ENCODE measurements around the gene CCDC12.

Gene CCDC12

DNA sequence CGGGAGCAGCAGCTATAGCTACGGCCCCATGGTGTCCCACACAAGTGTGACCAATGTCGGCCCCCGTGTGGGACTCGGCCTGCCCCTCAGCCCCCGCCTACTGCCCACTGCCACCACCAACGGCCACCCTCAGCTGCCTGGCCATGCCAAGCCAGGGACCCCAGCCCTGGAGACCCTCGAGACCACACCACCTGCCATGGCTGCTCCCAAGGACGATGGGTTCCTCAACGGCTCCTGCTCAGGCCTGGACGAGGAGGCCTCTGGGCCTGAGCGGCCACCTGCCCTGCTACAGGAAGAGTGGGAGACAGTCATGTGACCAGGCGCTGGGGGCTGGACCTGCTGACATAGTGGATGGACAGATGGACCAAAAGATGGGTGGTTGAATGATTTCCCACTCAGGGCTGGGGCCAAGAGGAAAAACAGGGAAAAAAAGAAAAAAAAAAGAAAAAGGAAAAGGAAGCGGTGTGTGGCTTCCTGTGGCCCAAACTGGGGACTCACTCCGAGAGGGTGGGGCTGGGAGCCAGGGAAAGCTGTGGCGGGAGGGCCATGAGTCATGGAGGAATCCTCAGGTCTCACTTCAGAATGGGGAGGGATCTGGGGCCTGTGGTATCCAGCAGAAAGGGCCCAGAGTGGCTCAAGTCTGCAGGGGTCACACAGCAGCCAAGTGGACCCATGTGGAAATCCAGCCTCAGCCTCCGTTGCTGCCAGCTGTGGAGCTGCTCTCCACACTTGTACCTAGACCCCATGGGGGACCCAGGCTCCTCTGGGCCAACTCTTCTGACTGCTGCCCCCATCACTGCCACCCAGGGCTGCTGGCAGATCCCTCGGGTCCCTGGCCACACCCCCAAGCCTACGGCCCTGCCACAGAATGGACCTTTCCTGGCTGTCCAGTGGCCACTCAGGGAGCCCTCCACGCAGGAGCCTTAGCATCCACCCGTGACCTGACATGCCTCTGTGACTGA is 72.9 kb downstream of the CCDC12 start:
- DNase-seq, result no peak

DNA sequence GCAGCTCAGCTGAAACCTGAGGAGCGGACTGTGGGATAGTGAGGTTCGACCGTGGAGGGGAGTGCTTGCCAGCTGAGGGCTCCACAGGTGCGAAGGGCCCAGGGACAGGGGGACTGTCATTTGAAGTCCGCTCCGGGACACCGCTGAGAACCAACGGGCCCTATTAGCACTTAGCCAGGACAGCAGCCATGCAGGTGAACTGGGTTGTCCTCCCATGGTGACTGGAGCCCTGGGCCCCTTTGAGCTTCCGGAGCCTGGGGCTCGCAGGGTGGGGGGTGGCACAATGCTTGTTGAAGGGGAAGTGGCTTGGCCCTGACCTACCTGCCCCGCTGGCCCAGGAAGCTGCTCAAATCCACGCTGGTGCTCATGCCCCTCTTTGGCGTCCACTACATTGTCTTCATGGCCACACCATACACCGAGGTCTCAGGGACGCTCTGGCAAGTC is 74.3 kb downstream of the CCDC12 start:
- DNase-seq, result no peak

GRCh38 chr3:46901591-46902187 is 74.9 kb downstream of the CCDC12 start:
- no peak for DNase-seq

GRCh38 chr3:46901061-46901460 is 75.5 kb downstream of the CCDC12 start:
- no peak for DNase-seq

GRCh38 chr3:46900356-46900755 is 76.2 kb downstream of the CCDC12 start:
- DNase-seq, result no peak

- no peak for DNase-seq
These were observed 76.6 kb downstream of the CCDC12 start for GRCh38 chr3:46900007-46900292.

- DNase-seq, result no peak
These were observed 77.2 kb downstream of the CCDC12 start for GRCh38 chr3:46899151-46900006.

- DNase-seq, result no peak
These were observed 78.0 kb downstream of the CCDC12 start for GRCh38 chr3:46898321-46899150.

DNA sequence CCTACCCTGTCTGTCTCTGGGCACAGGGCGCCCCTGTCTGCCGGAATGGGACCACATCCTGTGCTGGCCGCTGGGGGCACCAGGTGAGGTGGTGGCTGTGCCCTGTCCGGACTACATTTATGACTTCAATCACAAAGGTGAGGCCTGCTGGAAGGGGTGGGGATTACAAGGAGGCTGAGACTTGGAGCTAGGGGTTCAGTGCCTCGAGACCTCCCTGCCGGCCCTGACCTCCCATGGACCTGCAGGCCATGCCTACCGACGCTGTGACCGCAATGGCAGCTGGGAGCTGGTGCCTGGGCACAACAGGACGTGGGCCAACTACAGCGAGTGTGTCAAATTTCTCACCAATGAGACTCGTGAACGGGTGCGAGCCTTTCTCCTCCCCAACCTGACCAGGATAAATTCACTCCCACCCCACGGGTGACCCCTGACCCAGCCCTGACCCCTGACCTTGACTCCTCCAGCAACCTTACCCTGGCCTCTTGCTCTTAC is 78.7 kb downstream of the CCDC12 start:
- DNase-seq, result no peak

DNA sequence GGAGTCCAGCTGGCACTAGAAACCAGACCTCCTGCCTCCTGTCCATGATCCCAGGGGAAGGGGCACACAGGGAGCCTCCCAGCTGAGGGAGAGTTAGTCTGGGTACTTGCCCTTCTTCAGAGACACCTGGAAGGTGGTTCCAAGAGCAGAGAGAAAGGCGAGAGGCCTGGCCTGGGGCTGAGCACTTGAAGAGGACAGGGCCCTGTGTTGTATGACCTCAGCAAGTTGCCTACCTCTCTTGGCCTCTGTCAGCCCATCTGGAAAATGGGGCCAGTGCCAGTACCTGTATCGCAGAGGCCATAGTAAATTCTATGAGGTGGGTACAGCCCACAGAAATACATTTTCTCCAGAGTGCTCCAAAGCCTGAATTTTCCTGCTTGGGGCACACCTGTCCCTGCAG is 79.5 kb downstream of the CCDC12 start:
- no peak for DNase-seq

GRCh38 chr3:46896386-46896785 is 80.2 kb downstream of the CCDC12 start:
- DNase-seq, result no peak

- DNase-seq, result no peak
These were observed 80.8 kb downstream of the CCDC12 start for GRCh38 chr3:46895761-46896160.

GRCh38 chr3:46895204-46895660 is 81.3 kb downstream of the CCDC12 start:
- peak; percentile 80 for DNase-seq

- DNase-seq, result no peak
These were observed 82.3 kb downstream of the CCDC12 start for GRCh38 chr3:46894256-46894655.

DNA sequence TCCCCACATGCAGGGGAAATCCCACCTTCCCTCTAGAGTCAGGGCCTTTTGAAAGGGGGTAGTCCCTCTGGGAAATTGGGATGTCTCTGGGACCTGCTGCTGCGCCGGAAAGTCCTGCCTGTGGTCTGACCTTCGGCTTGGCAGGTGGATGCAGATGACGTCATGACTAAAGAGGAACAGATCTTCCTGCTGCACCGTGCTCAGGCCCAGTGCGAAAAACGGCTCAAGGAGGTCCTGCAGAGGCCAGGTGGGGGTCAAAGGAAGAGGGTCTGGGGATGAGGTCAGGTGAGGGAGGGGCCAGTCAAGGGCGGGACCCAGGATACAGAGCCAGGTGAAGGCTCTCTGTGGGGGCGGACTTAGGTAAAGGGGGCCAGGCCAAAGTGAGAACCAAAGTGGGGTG is 82.8 kb downstream of the CCDC12 start:
- no peak for DNase-seq

DNA sequence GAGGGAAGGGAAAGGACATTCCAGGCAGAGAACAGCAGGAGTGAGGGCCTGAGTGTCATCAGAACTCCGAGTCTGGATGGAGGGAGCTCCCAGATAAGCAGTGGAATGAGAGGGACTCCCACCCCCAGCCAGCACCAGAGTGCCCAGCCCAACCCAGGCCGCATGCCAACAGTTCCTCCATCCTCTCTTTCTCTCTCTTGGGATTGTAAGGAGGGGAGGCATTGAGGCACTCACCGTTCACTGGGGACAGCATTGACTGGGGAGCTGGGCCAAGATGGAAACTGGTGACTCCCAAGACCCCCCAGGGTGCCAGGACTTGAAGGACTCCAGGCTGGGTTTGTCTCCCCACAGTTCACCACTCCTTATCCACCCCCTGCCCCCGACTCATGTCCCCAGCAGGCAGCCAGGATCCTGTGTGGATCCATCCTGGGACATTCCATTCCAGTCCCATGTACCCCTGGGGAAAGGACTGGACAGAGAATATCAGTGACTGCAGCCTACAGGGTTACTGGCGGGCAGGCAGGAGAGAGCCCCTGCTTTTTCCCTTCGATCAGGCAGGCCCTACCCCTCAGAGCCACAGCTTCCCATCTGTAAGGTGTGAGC is 83.3 kb downstream of the CCDC12 start:
- DNase-seq, result no peak

DNA sequence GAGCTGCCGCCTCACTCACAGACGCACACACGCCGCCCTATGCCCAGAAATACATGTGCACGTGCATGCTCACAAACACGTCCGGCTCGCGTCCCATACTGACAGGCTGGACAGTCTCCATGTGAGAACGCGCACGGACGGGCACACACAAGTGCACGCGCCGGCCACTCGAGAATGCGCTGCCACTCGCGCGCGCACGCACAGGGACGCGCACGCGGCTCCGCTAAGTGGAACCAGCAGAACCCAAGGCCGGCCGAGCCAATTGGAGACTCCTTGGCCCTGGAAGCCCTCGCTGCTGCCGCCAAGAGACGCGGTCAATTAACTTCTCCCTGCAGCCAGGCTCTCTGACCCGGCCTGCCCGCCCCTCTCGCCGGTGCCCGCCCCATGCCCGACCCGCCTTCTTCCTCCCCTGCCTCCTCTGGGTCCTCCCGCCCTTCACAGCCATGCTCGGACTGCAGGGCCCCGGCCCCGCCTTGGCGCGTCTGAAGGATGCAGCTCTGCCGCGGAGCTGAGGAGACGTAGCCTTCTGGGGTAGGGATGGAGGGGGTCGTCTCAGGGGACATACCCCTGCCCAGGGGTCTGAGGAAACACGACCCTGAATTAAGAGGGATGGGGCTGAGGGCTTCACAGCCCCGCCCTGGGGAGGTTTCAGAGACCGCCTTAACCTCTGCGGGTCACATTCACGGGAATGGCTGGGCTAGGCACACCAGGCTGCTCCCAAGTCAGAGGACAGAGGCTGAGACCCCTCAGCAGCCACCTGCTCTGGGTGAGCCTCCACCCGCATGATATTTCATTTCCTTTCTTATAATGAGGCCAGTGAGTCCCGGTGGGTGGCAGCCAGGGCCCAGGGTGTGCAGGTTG is 84.0 kb downstream of the CCDC12 start:
- no peak for DNase-seq

DNA sequence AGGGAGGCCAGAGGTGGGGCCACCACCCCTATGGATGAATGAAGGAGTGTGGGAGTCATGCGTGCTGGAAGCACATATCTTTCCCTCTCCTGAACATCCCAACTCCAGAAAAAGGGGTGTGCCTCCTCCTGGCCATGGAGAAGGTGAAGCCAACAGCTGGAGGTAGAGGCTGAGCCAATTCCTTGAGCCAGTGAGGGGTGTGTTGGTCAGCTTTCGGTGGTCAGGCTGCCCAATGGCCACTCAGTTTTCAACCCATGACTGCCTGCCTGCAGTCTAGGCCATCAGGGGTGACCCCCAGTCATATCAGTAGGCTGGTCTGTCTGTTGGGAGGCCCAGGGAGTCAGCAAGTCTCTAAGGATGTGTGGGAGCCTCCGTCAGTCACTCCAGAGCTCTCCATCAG is 85.4 kb downstream of the CCDC12 start:
- no peak for DNase-seq

GRCh38 chr3:46890132-46890531 is 86.4 kb downstream of the CCDC12 start:
- no peak for DNase-seq

DNA sequence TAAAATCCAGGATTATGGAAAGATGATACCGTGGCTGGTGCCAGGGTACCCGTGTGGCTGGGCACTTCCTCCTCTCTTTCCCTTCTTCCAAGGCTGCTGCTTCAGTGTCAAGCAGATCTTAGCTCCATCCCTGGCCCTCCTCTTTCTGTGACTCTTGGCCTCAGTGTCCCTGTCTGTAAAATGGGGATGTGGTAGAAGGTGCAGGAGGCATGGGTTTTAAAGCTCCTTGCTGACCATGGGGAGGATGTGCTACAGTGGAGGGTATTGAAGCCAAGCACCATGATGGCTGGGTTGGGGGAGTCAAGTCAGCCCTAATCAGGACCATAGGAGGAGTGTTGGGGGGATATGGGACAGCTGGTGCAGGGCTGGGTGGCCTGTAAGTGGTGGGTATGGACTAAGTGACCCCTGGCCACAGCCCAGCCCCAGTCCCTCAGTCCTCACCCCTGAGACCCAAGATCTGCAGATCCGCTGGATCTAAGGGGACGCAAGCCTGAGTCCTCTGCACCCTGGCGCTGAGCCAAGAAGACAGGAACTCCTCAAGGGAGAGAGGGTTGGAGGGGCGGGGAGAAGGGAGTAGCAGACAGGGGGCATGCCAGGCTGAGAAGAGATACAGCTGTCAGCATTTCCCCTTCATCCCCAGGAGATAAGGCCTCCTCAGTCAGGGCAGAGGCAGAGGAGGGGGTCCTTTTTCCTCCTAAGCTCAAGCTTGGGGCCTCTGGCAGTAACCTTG is 87.0 kb downstream of the CCDC12 start:
- DNase-seq, result no peak
